Endothelial cell (in vitro differentiated cells): ENCODE measurements around the gene OR6Y1. TPM values are rescaled to one million over a fixed set of nuclear protein-coding genes. Genes with fewer than 3 reads are reported as not detected.

ENCODE experiments used
- DNase-seq: peaks from one replicate; pipeline ENCODE4 v3.0.0; 2021; ENCODE audit warnings: low spot score
- H3K27ac Mint-ChIP-seq: one replicate; pipeline ENCODE4 v1.8.0; 2021; ENCODE audit warnings: mixed read lengths, inconsistent platforms; ENCODE audit not compliant: unreplicated experiment
- H3K27me3 Mint-ChIP-seq: one replicate; pipeline ENCODE4 v1.8.0; 2021; ENCODE audit warnings: mild to moderate bottlenecking, moderate library complexity, mixed read lengths, inconsistent platforms; ENCODE audit not compliant: unreplicated experiment
- H3K36me3 Mint-ChIP-seq: one replicate; pipeline ENCODE4 v1.8.0; 2021; ENCODE audit warnings: mild to moderate bottlenecking, low read depth, mixed read lengths, inconsistent platforms; ENCODE audit not compliant: unreplicated experiment
- H3K4me1 Mint-ChIP-seq: one replicate; pipeline ENCODE4 v1.8.0; 2021; ENCODE audit warnings: mild to moderate bottlenecking, mixed read lengths, inconsistent platforms; ENCODE audit not compliant: unreplicated experiment
- H3K4me3 Mint-ChIP-seq: one replicate; pipeline ENCODE4 v1.8.0; 2021; ENCODE audit warnings: mild to moderate bottlenecking, mixed read lengths, inconsistent platforms; ENCODE audit not compliant: unreplicated experiment
- H3K9me3 Mint-ChIP-seq: one replicate; pipeline ENCODE4 v1.8.0; 2021; ENCODE audit warnings: mixed read lengths, inconsistent platforms; ENCODE audit not compliant: unreplicated experiment
- total RNA-seq: library from RNA; stranded (reverse); fragmentation: NEBNext Ultra II Directional; extraction: Animal tissue kit (Norgen Biotek cat#: 25700); gene quantifications from one replicate; pipeline ENCODE4 v1.2.1, GENCODE V29; 2021; ENCODE audit not compliant: unreplicated experiment
- TF ChIP-seq, protein P1 (sequence below): fragments of 200-600 bp; sonication (generic); IDR thresholded peaks from one replicate; pipeline ENCODE4 v1.5.0; 2021; ENCODE audit warnings: antibody characterized with exemption; ENCODE audit not compliant: unreplicated experiment

OR6Y1 gene
- total RNA-seq, 1 donor from 2014 or later, result not detected

- TF ChIP-seq, protein P1, sequence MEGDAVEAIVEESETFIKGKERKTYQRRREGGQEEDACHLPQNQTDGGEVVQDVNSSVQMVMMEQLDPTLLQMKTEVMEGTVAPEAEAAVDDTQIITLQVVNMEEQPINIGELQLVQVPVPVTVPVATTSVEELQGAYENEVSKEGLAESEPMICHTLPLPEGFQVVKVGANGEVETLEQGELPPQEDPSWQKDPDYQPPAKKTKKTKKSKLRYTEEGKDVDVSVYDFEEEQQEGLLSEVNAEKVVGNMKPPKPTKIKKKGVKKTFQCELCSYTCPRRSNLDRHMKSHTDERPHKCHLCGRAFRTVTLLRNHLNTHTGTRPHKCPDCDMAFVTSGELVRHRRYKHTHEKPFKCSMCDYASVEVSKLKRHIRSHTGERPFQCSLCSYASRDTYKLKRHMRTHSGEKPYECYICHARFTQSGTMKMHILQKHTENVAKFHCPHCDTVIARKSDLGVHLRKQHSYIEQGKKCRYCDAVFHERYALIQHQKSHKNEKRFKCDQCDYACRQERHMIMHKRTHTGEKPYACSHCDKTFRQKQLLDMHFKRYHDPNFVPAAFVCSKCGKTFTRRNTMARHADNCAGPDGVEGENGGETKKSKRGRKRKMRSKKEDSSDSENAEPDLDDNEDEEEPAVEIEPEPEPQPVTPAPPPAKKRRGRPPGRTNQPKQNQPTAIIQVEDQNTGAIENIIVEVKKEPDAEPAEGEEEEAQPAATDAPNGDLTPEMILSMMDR, result no peak
- no peak for DNase-seq
- no peak overlapping the region for H3K27ac Mint-ChIP-seq
- H3K9me3 Mint-ChIP-seq, result no peaks in the 10 kb centered on the region
- H3K36me3 Mint-ChIP-seq, result no peaks in the 10 kb centered on the region
- no peaks in the 10 kb centered on the region for H3K4me1 Mint-ChIP-seq
- no peaks in the 10 kb centered on the region for H3K27me3 Mint-ChIP-seq
- no peak overlapping the region for H3K4me3 Mint-ChIP-seq
Measured at GRCh38 chr1:158494796-158495195, 59.4 kb downstream of the OR6Y1 start.

Other genes with a start within 250 kb of the OR6Y1 start
- gene CD1B, start 222.9 kb downstream of the OR6Y1 start, total RNA-seq, result not detected
- not detected for gene CD1E, start 200.5 kb downstream of the OR6Y1 start, total RNA-seq
- not detected for gene OR10T2, start 154.9 kb downstream of the OR6Y1 start, total RNA-seq
- not detected for gene OR10K2, start 128.2 kb downstream of the OR6Y1 start, total RNA-seq
- gene OR10K1, start 92.6 kb downstream of the OR6Y1 start, total RNA-seq, result not detected
- not detected for gene OR10R2, start 82.2 kb downstream of the OR6Y1 start, total RNA-seq
- not detected for gene OR6P1, start 16.2 kb upstream of the OR6Y1 start, total RNA-seq
- gene OR10X1, start 25.5 kb upstream of the OR6Y1 start, total RNA-seq, result not detected
- not detected for gene OR10Z1, start 50.9 kb upstream of the OR6Y1 start, total RNA-seq
- gene SPTA1, start 132.3 kb upstream of the OR6Y1 start, total RNA-seq, result 6.1 TPM
- gene OR6K2, start 146.2 kb upstream of the OR6Y1 start, total RNA-seq, result not detected
- not detected for gene OR6K3, start 166.3 kb upstream of the OR6Y1 start, total RNA-seq
- gene OR6K6, start 200.3 kb upstream of the OR6Y1 start, total RNA-seq, result not detected
- not detected for gene OR6N1, start 217.8 kb upstream of the OR6Y1 start, total RNA-seq
- gene OR6N2, start 226.8 kb upstream of the OR6Y1 start, total RNA-seq, result not detected